ENCODE data around the gene ATP8A2.

DNA sequence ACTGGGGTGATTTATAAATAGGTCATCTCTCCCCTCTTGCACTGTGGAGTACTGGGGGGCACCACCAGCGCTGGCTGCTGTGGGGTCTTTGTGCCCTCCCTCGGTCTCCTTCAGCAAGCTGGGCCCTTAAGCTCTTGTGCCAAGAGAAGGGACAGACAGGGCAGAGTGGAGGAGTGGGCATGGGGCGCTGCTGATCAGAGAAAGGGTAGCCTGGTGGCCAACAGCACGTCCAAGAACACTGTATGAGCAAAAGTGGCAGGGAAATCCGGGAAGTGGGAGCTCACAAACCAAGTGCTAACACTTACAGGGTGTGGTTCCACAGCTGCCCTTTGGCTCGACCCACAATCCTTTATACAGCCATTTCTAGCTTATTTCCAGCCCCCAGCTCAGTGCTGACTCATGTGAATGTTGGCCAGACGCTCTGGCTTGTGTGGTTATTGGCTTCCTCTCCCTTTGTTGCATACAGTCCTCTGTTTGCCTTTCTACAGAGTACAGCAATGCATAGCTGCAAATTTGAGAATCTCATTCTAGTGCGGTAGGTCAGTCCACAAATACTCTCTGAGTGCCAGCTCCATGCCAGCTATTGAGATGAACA, 381.3 kb downstream of the ATP8A2 start:
- TF ChIP-seq POLR2AphosphoS5 (IDR thresholded peaks at IDR 0.05; ENCODE audit: low read depth, low read length) (no peak), TAF1 (IDR thresholded peaks at IDR 0.05; ENCODE audit: borderline replicate concordance, insufficient read depth, low read length) (no peak), SIN3A (IDR thresholded peaks at IDR 0.05; ENCODE audit: borderline replicate concordance, insufficient read depth, low read length) (no peak), FOXP2 (optimal IDR thresholded peaks at IDR 0.05; ENCODE audit: borderline replicate concordance, extremely low read depth, extremely low read length, insufficient read depth) (no peak)
- TF ChIP-seq, protein P1, sequence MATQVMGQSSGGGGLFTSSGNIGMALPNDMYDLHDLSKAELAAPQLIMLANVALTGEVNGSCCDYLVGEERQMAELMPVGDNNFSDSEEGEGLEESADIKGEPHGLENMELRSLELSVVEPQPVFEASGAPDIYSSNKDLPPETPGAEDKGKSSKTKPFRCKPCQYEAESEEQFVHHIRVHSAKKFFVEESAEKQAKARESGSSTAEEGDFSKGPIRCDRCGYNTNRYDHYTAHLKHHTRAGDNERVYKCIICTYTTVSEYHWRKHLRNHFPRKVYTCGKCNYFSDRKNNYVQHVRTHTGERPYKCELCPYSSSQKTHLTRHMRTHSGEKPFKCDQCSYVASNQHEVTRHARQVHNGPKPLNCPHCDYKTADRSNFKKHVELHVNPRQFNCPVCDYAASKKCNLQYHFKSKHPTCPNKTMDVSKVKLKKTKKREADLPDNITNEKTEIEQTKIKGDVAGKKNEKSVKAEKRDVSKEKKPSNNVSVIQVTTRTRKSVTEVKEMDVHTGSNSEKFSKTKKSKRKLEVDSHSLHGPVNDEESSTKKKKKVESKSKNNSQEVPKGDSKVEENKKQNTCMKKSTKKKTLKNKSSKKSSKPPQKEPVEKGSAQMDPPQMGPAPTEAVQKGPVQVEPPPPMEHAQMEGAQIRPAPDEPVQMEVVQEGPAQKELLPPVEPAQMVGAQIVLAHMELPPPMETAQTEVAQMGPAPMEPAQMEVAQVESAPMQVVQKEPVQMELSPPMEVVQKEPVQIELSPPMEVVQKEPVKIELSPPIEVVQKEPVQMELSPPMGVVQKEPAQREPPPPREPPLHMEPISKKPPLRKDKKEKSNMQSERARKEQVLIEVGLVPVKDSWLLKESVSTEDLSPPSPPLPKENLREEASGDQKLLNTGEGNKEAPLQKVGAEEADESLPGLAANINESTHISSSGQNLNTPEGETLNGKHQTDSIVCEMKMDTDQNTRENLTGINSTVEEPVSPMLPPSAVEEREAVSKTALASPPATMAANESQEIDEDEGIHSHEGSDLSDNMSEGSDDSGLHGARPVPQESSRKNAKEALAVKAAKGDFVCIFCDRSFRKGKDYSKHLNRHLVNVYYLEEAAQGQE (IDR thresholded peaks at IDR 0.05; ENCODE audit: insufficient read depth in 1 of 2, low read depth in 2 of 2, low read length in 2 of 2) = no peak

Measured in PFSK-1 (cell line).